Left lung (tissue), 10 donors: ENCODE data around the gene PLPP4. TPM values are rescaled to one million over a fixed set of nuclear protein-coding genes. Genes with fewer than 3 reads are reported as not detected.

Experiments
- ATAC-seq: fragments of 200-7000 bp; cut with Tn5 transposase; one replicate; pipeline ENCODE4 v1.9.1; 2020; ENCODE audit warnings: moderate library complexity
- DNase-seq, 4 donors: peaks; one replicate each; pipeline ENCODE4 v3.0.0-alpha.2; 2013 to 2020
- H3K27ac ChIP-seq, 2 donors: fragments of 200-600 bp; sonication (generic) in 1 of 2; one replicate each; pipeline versions ENCODE4 v1.5.0 to v1.8.0; 2020 to 2021
- H3K27me3 ChIP-seq, 2 donors: fragments of 200-600 bp; sonication (generic) in 1 of 2; one replicate each; pipeline versions ENCODE4 v1.5.0 to v1.8.0; 2020 to 2021
- H3K36me3 ChIP-seq, 2 donors: fragments of 200-600 bp; sonication (generic) in 1 of 2; one replicate each; pipeline versions ENCODE4 v1.5.0 to v1.8.0; 2020 to 2021
- H3K4me1 ChIP-seq, 2 donors: fragments of 200-600 bp; one replicate each; pipeline ENCODE4 v1.8.0; 2021
- H3K4me3 ChIP-seq, 2 donors: fragments of 200-600 bp; sonication (generic) in 1 of 2; one replicate each; pipeline versions ENCODE4 v1.5.0 to v1.8.0; 2020 to 2021; ENCODE audit warnings: mild to moderate bottlenecking in 1 of 2
- H3K9me3 ChIP-seq, 2 donors: fragments of 200-600 bp; sonication (generic) in 1 of 2; one replicate each; pipeline versions ENCODE4 v1.5.0 to v1.8.0; 2020 to 2021
- CTCF ChIP-seq, 2 donors: fragments of 200-600 bp; sonication (generic) in 1 of 2; IDR thresholded peaks; one replicate each; pipeline versions ENCODE4 v1.5.0 to v1.8.0; 2021; ENCODE audit warnings: antibody characterized with exemption in 2 of 2
- intact Hi-C, 2 donors: fragments of 100-400 bp; cut with DNase I; formaldehyde crosslinking; loops; one replicate each; pipeline versions ENCODE4 v1.11.2 to v1.14.2; 2022
- polyA plus RNA-seq, 6 donors: library from polyadenylated mRNA; unstranded; fragments of 120-200 nt; gene quantifications; one replicate each; pipeline ENCODE4 v1.2.1, GENCODE V29; 2013; ENCODE audit not compliant: insufficient read length in 6 of 6
- total RNA-seq, 2 donors: library from RNA; stranded (reverse); fragmentation: NEBNext Ultra II Directional; extraction: Animal tissue kit (Norgen Biotek cat#: 25700); gene quantifications; one replicate each; pipeline ENCODE4 v1.2.1, GENCODE V29; 2021
- donor health status: DM: no; HTN: yes; CAD: no.
- donor health status: DM: no; HTN: no; CAD: no.

Gene PLPP4
- total and polyA plus RNA-seq, 8 donors: 0.11 to 0.67 TPM; not detected in 6

GRCh38 chr10:120477021-120477742 is 20.2 kb downstream of the PLPP4 start:
- Histone ChIP-seq H3K27ac (no peak overlapping the region), H3K4me1 (no peaks in the 10 kb centered on the region), H3K27me3 (no peaks in the 10 kb centered on the region), H3K9me3 (peaks cover 0 to 2% of the 10 kb centered on the region in 2 donors), H3K4me3 (no peak overlapping the region), H3K36me3 (no peaks in the 10 kb centered on the region)
- intact Hi-C loops: no loop called here
- DNase-seq (no peak), ATAC-seq (no peak)
- no peak for TF ChIP-seq CTCF (IDR thresholded peaks at IDR 0.05)

GRCh38 chr10:120477743-120478141 is 20.7 kb downstream of the PLPP4 start:
- Histone ChIP-seq H3K27me3 (no peaks in the 10 kb centered on the region), H3K4me1 (no peaks in the 10 kb centered on the region), H3K4me3 (no peak overlapping the region), H3K36me3 (no peaks in the 10 kb centered on the region), H3K9me3 (peaks cover 0 to 7% of the 10 kb centered on the region in 2 donors), H3K27ac (no peak overlapping the region)
- ATAC-seq (no peak), DNase-seq (no peak)
- intact Hi-C loops: no loop called here
- TF ChIP-seq CTCF (IDR thresholded peaks at IDR 0.05): no peak

GRCh38 chr10:120478386-120478785 is 21.4 kb downstream of the PLPP4 start:
- DNase-seq (no peak), ATAC-seq (no peak)
- no peak for TF ChIP-seq CTCF (IDR thresholded peaks at IDR 0.05)
- no peaks in the 10 kb centered on the region for H3K36me3 ChIP-seq
- no peaks in the 10 kb centered on the region for H3K4me1 ChIP-seq
- no peak overlapping the region for H3K27ac ChIP-seq
- H3K9me3 ChIP-seq: peaks cover 0 to 8% of the 10 kb centered on the region in 2 donors
- no peaks in the 10 kb centered on the region for H3K27me3 ChIP-seq
- no peak overlapping the region for H3K4me3 ChIP-seq
- intact Hi-C loops: no loop called here

GRCh38 chr10:120479506-120479905 is 22.5 kb downstream of the PLPP4 start:
- H3K27me3 ChIP-seq: no peaks in the 10 kb centered on the region
- H3K27ac ChIP-seq: no peak overlapping the region
- ATAC-seq: no peak
- TF ChIP-seq CTCF (IDR thresholded peaks at IDR 0.05): no peak
- no peak for DNase-seq
- H3K36me3 ChIP-seq: no peaks in the 10 kb centered on the region
- H3K9me3 ChIP-seq: peaks cover 0 to 8% of the 10 kb centered on the region in 2 donors
- no peaks in the 10 kb centered on the region for H3K4me1 ChIP-seq
- no peak overlapping the region for H3K4me3 ChIP-seq
- intact Hi-C loops: no loop called here

- DNase-seq (no peak), ATAC-seq (no peak)
- intact Hi-C loops: no loop called here
- Histone ChIP-seq H3K27ac (no peak overlapping the region), H3K9me3 (peaks cover 0 to 8% of the 10 kb centered on the region in 2 donors), H3K4me1 (no peaks in the 10 kb centered on the region), H3K36me3 (no peaks in the 10 kb centered on the region), H3K27me3 (no peaks in the 10 kb centered on the region), H3K4me3 (no peak overlapping the region)
- no peak for TF ChIP-seq CTCF (IDR thresholded peaks at IDR 0.05)
These were observed 23.1 kb downstream of the PLPP4 start for GRCh38 chr10:120480065-120480600.
